ENCODE results near the gene LINGO3. TPM values are rescaled to one million over a fixed set of nuclear protein-coding genes. Genes with fewer than 3 reads are reported as not detected.

Gene LINGO3
- total RNA-seq, 1 experiment from 2014 or later: 2.0 TPM

GRCh38 chr19:2328401-2329148, 20.6 kb upstream of the LINGO3 start, which contains the start of the genes LSM7 and SPPL2B:
Gene LSM7 (minus strand): TSS chr19:2328586. CDS start chr19:2328566, 20 bp downstream.
Gene SPPL2B (plus strand): TSS chr19:2328684. CDS start chr19:2328710, 26 bp downstream.
- Mint-ChIP-seq H3K9me3 (no peaks in the 10 kb centered on the region), H3K27me3 (ENCODE audit: low read depth) (no peaks in the 10 kb centered on the region), H3K4me3 (peak within 1 kb of the TSS; percentile 100), H3K36me3 (peaks cover 11% of the 10 kb centered on the region), H3K4me1 (peaks cover 41% of the 10 kb centered on the region), H3K27ac (peak within 1 kb of the TSS; percentile 98)
- POLR2A ChIA-PET: interaction anchor here (1.3 kb wide), 1 partner anchor 99 kb away, joined by 3 read pairs; the partner anchor contains the start of gene TIMM13
- peak; percentile 80 for DNase-seq (ENCODE audit: low spot score)
- ATAC-seq: peak; percentile 51
- CTCF ChIA-PET: interaction anchor here (0.5 to 3.3 kb wide), 9 partner anchors 13 to 554 kb away, joined by 3 to 20 read pairs (median 5); no protein-coding TSS in a partner anchor
- TF ChIP-seq KAT7 (CRISPR knock-in tag; IDR thresholded peaks at IDR 0.05; ENCODE audit: borderline replicate concordance) (0 out of 2 replicates have a peak, but pooled peaks have one; percentile 29), NR3C1 (CRISPR knock-in tag; conservative IDR thresholded peaks at IDR 0.05; ENCODE audit: low read depth) (no peak), PREB (CRISPR knock-in tag; IDR thresholded peaks at IDR 0.05; ENCODE audit: borderline replicate concordance) (no peak), ERG (CRISPR knock-in tag; IDR thresholded peaks at IDR 0.05) (no peak), STAT6 (CRISPR knock-in tag; conservative IDR thresholded peaks at IDR 0.05; ENCODE audit: low read depth) (0 out of 2 replicates have a peak, but pooled peaks have one; percentile 26), ZNF512 (CRISPR knock-in tag; IDR thresholded peaks at IDR 0.05; ENCODE audit: borderline replicate concordance) (no peak), ZNF423 (CRISPR knock-in tag; IDR thresholded peaks at IDR 0.05) (no peak), JUN (CRISPR knock-in tag; IDR thresholded peaks at IDR 0.05) (0 out of 2 replicates have a peak, but pooled peaks have one; percentile 60), JAZF1 (CRISPR knock-in tag; IDR thresholded peaks at IDR 0.05) (no peak), GABPB1 (CRISPR knock-in tag; IDR thresholded peaks at IDR 0.05) (peak; percentile 56; the same call in 1 of the 2 replicates), TEAD1 (CRISPR knock-in tag; IDR thresholded peaks at IDR 0.05) (peak; percentile 85), FOXP4 (CRISPR knock-in tag; IDR thresholded peaks at IDR 0.05) (no peak; the same call in none of the 2 replicates), MXD4 (CRISPR knock-in tag; IDR thresholded peaks at IDR 0.05; ENCODE audit: borderline replicate concordance) (no peak), PRRX2 (CRISPR knock-in tag; IDR thresholded peaks at IDR 0.05) (no peak), EMX1 (CRISPR knock-in tag; IDR thresholded peaks at IDR 0.05) (no peak), ZNF317 (CRISPR knock-in tag; IDR thresholded peaks at IDR 0.05; ENCODE audit: borderline replicate concordance, low read depth) (no peak), IRF2 (CRISPR knock-in tag; IDR thresholded peaks at IDR 0.05; ENCODE audit: borderline replicate concordance, low read depth) (no peak), ATF1 (CRISPR knock-in tag; IDR thresholded peaks at IDR 0.05) (peak; percentile 82; the same call in 1 of the 2 replicates), CDX4 (CRISPR knock-in tag; IDR thresholded peaks at IDR 0.05; ENCODE audit: borderline replicate concordance) (no peak), ZNF219 (CRISPR knock-in tag; IDR thresholded peaks at IDR 0.05; ENCODE audit: borderline replicate concordance) (no peak), ZMAT4 (CRISPR knock-in tag; IDR thresholded peaks at IDR 0.05) (no peak), ETV6 (CRISPR knock-in tag; IDR thresholded peaks at IDR 0.05) (peak; percentile 57; the same call in 1 of the 2 replicates), CTCF (IDR thresholded peaks at IDR 0.05) (no peak)
